Nucleus accumbens (tissue), 56 donors: ENCODE data around the gene PCYT1A.

Experiments used
- DNase-seq, 56 donors: peaks; one replicate each; lab custom pipeline; 2025; lab: John Stamatoyannopoulos, UW

Gene PCYT1A

GRCh38 chr3:196240424-196240823, 47.1 kb downstream of the PCYT1A start:
- DNase-seq = no peak

DNA sequence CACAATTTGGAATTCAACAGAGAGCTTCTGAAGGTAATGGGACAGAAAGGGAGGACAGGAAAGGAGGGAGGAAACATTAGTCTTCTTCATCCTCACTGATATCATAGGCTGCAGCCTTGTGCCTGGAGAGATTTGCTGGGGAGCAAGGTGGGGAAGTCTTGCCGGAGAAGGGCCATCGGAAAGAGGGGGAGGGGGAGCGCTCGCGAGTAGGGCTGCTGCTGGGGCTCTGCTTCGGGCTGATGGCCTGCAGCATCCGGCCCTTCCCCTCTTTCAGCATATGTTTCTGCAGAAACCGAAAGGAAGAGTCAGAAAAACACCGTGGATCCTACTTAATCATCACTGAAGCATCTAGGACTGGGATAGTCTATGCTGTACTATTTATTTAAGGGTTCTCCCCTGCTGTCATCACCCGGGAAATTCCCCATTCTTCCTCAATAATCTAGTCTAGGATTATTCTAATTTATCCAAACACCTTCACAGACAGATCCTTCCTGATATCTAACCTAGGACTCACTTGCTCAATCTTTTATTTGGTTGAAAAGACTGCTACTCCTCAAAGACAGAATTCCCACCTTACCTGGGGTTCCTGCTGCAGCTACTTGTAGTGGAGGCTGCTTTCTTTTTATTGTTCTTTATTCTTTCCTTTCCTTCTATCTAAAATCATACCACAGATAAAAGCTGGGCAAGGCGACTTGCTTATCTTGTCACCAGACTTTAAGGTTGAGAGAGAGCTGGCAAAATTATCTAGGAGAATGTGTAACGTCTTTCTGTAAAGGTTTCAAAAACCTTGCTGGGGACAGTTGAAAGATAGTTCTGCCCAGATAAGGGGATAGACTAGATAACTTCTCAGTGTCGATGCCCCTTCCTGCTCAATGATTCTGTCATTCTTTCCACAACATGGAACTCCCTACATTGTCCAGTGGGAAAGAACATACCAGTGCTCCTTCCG, 48.6 kb downstream of the PCYT1A start:
- no peak for DNase-seq

DNA sequence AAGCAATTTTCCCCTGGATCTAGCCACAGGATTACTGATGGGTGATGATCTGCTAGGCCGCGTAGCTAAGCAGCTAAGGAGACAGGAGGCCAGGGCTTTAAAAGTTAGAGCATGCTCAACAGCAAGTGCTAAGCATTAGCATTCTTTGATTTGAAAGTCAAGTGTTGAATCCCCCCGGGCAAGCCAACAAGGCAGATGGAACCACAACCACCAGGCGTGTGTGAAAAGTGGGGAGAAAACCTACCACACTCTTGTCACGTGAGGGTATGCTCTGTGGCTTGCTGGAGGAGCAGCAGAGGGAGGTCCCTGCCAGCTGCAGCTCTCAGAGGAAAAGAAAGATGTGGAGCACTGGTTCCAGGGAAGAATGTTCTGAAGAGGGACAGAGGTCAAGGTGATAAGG, 50.3 kb downstream of the PCYT1A start:
- DNase-seq = no peak

DNA sequence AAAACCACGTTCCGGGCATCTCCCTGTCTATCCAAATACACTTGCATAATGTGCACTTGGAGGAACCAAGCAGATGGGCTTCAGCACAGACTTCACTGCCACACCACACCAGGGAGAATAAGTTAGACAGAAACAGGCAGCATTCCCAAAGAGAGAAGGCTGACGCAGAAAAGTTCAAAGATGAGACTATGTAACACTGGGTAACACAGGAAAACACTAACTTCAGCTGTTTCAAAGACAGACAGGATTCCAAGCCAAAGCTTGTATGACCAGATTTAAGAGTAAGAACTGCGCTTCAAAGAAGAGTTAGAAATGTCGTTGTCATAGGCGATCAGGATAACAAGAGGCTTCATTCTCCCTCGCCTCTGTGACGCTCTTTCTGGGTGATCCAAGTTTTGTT, 51.3 kb downstream of the PCYT1A start:
- no peak for DNase-seq

DNA sequence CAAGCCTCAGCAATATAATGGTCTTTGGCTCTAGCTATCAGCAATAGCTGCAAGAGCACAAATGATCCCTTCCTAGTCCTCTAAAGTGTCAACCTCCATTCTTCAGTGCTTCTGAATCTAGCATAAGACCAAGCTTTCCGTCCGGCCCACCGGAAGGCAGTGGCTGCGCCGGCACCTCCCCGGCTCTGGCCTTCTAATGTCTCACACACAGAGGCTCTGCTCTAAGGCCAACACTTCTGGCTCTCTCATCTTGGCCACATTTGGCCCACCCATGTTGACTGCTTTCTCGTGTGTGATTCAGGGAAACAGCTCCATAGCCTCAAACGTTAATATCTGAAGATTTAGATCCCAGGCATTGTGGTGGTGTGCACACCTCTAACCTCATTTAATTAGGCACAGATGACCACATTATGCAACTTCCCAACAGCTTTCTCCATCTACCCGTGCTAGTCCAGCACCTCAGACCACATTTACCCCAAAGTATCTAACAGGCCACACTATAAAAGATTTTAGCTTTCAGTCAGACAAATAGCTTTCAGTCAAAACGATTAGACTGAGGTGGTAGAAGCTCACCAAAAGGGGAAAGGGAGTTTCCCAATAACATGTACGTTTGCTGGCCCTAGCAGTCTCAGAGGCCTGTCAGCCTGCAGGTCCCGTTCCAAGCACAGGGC, 51.9 kb downstream of the PCYT1A start:
- DNase-seq = no peak

- no peak for DNase-seq
Observed at GRCh38 chr3:196232882-196233251, 54.7 kb downstream of the PCYT1A start.

DNA sequence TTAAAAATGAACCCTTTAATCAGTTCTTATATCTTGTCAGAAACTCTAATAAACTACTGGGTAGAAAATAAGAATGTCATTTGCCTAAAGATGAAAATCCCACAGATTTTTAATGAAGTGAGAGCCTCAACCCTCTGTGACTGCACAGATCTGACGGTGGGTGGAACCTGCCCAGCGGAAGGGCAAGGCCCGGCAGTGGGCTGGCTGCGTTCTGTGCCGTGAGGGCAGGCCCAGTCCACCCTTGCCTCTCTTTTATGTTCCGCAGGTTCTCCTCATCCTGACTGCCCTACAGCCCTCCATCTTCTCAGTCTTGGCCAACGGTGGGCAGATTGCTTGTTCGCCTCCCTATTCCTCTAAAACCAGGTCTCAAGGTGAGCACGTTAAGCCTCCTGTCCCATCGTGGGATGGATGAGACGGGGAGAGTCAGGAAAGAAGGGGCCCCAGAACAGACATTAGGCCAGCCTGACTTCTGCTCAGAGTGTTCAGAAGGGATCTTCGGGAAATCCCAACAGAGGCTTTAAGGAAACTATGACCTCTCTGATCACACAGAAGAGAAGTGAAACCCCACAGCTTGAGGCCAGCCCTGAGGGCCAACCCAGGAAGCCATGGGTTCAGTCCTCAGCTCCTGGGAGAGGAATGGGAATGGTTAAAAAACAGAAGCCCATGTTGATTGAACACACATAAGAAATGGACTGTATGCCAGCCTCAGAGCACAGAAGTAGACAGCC, 55.2 kb downstream of the PCYT1A start:
- no peak for DNase-seq

DNA sequence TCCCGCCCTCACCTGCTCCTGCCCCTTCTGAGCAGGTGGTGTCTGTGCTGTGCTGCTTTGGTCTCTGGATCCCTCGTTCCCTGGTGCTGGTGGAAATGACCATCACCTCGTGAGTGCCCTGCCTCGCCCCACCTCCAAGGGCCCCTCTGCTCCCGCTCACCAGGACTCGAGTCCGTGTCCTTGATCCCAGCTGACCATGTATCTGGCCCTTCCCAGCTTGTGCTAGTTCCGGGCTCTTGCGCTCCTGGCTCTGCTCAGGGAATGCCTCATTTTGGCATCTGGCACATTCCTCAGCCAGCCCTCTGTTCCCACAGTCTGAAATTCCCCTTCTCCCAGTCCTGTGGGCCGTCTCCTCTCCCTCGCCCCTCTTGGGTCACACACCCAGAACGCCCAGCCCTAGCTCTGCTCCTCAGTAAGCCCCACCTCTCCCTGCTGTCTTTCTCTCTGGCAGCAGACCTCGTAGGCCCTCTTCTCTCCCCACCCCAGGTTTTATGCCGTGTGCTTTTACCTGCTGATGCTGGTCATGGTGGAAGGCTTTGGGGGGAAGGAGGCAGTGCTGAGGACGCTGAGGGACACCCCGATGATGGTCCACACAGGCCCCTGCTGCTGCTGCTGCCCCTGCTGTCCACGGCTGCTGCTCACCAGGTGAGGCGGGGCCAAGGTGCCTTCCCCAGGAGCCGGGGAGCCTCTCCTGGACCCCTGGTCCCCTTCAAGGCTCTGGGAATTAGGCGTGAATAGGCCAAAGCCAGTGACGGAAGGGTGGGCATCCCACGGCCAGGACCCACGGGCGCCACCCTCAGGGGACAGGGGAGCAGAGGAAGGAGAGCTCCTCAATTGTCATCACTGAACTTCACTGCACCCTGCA, 59.7 kb downstream of the PCYT1A start:
- no peak for DNase-seq

GRCh38 chr3:196227121-196227561, 60.4 kb downstream of the PCYT1A start:
- no peak for DNase-seq

DNA sequence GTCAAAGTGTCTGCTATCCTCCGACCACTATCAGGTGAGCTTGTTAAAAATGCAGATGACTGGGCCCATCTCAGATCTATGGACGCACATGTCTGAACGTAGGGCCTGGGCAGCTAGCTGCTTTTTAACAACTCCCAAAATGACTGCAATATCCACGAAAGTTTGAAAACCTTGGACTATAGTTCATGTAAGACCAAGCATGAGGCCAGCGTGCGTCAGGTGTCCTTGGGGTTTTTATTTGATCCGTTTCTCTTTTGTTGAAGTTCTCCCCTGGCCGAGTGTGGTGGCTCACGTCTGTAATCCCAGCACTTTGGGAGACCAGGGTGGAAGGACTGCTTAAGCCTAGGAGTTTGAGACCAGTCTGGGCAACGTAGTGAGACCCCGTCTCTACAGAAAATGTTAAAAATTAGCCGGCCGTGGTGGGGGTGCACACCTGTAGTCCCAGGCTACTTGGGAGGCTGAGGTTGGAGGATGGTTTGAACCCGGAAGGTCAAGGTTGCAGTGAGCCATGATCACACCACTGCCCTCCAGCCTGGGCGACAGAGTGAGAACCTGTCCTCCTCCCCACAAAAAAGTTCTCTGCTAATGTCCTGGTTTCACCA, 61.7 kb downstream of the PCYT1A start:
- no peak for DNase-seq

DNA sequence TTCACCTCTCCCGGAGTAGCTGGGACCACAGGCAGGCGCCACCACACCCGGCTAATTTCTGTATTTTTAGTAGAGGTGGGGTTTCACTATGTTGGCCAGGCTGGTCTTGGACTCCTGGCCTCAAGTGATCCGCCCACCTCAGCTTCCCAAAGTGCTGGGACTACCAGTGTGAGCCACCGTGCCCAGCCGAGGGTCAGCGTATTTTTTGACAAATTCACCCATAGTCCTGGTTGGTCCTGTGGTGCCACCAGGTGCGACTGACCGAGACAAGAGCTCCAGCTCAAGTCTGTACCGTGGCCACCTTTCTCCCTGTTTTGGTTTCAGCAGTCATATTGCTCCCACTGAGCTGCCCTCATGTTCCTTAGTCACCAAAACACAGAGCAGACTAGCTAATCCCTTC, 62.4 kb downstream of the PCYT1A start:
- no peak for DNase-seq

DNA sequence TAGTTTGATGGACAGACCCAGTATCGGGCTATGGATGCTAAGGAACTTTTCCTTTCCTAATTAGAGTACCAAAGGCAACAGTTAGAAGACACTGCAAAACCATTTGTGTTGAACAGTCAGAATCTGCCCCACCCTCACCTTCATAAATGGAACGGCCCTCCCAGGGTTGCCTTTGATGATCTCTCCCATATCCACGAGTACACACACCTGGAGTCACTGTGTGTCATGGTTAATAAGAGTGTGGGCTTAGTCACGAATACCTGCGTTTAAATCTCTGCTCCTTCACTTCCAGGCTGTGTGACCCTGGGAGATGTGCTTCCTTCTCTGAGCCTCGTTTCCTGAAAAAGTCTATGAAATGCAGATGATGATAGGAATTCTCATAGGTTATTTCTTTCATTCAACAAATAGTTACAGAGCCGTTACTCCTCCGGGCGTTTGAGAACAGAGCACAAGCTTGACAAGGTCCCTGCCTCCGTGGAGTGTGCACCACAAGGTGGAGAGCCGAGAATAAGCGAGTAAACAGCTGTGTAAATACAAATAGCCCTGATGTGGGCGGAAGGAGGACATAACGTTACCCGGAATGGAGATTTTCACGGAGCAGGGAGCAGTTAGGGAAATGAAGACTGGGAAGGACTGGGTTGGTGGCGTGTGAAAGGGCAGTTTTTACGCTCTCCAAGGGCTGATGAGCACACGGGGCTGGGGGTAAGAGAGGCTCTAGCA, 64.5 kb downstream of the PCYT1A start:
- DNase-seq = no peak

- DNase-seq = no peak
Observed at GRCh38 chr3:196220991-196221390, 66.5 kb downstream of the PCYT1A start.

DNA sequence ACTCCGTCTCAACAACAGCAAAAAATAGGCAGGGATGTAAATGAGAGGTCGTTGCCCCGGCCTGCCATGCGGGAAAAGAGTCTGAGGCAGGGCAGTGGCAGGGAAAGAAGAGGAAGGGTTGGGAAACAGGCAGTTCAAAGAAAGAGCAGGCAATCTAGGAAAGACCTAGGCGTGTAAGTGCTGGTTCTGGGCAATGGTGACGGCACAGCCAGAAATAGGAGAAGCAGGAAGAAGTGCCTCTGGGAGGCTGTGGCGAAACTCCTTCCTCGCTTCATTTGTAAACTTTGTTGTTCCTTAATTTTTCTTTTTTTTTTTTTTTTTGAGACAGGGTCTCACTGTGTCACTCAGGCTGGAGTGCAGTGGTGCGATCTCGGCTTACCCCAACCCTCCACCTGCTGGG, 66.9 kb downstream of the PCYT1A start:
- DNase-seq = peak in 1 of 56 donors; percentile 15

- DNase-seq = no peak
Observed at GRCh38 chr3:196219970-196220311, 67.6 kb downstream of the PCYT1A start.

DNA sequence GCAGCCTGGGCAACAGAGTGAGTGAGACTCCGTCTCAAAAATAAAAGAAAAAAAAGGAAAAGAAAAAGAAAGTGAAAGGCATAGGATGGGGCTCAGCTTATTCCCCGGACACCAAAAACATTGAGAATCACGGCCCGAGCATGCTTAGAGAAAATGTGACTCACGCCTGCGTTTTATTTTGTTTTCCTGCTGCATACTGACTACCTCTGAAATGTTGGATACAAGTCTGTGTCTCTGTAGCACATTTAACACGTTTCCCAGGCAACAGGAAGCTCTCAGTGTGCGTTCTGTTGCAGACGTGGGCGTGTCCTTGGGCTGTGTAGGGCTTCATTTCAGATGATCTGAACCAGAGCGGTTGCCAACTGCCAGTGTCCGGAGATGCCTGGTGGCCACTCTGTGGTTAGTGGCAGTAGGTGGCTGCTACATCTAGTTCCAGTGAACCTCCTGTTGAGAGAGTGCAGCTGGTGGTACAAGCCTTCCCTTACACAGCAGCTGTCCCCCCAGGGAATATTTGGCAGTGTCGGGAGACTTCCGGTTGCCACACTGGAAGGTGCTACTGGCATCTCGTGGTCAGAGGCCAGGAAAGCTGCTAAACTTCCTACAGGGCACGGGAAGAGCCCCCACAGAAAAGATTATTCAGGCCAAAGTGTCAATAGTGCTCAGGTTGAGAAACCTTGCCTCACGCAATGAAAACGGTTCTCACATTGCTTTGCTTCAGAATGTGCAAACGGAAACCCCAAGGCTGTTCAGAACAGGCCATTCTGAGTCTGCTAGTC, 68.1 kb downstream of the PCYT1A start:
- peak in 41 of 56 donors; percentile 12 to 75 (median 46) for DNase-seq

- DNase-seq = no peak
Observed at GRCh38 chr3:196218155-196218712, 69.3 kb downstream of the PCYT1A start.
